PC-3 (cell line): ENCODE results near the gene LRP1B. TPM values are rescaled to one million over a fixed set of nuclear protein-coding genes. Genes with fewer than 3 reads are reported as not detected.

ENCODE experiments used
- ATAC-seq: fragments of 200-7000 bp; cut with Tn5 transposase; 2 replicates; pipeline ENCODE4 v1.9.1; 2020; ENCODE audit warnings: mild to moderate bottlenecking, moderate library complexity
- BruUV-seq: library from RNA; stranded (reverse); fragments of 400-500 nt; replicated peaks from 2 replicates; lab custom pipeline; 2021; lab: Mats Ljungman, UMichigan
- CTCF ChIA-PET: fragments of 300-600 bp; sonication (Branson Sonifier 250); formaldehyde crosslinking; loops from one replicate; lab custom pipeline; 2022; ENCODE audit warnings: antibody characterized with exemption; lab: Charles Lee
- POLR2A ChIA-PET: fragments of 300-600 bp; sonication (Branson Sonifier 250); formaldehyde crosslinking; loops from one replicate; lab custom pipeline; 2022; ENCODE audit warnings: antibody characterized with exemption; ENCODE audit not compliant: unreplicated experiment; lab: Charles Lee
- DNase-seq: peaks from one replicate; pipeline ENCODE4 v3.0.0-alpha.2; 2015
- H2AFZ ChIP-seq: fragments of 300-600 bp; sonication (generic); 2 replicates; pipeline ENCODE4 v1.6.0; 2016; ENCODE audit warnings: antibody characterized with exemption, low read length
- H3F3A ChIP-seq: fragments of 300-600 bp; sonication (generic); one replicate; pipeline ENCODE4 v1.6.0; 2017; ENCODE audit warnings: antibody characterized with exemption, low read length, control low read depth, mild to moderate bottlenecking; ENCODE audit not compliant: unreplicated experiment
- H3K27ac ChIP-seq: fragments of 300-600 bp; sonication (generic); 2 replicates; pipeline ENCODE4 v1.5.1; 2016; ENCODE audit warnings: mild to moderate bottlenecking, low read length
- H3K27me3 ChIP-seq: fragments of 300-600 bp; sonication (generic); 2 replicates; pipeline ENCODE4 v1.6.1; 2016; ENCODE audit warnings: low read length, mixed read lengths
- H3K36me3 ChIP-seq: fragments of 300-600 bp; sonication (generic); 2 replicates; pipeline ENCODE4 v1.6.1; 2016; ENCODE audit warnings: low read depth, mixed run types, low read length, mixed read lengths
- H3K4me1 ChIP-seq: fragments of 300-600 bp; sonication (generic); 2 replicates; pipeline ENCODE4 v1.5.1; 2016; ENCODE audit warnings: low read length; ENCODE audit not compliant: insufficient read depth
- H3K4me2 ChIP-seq: fragments of 300-600 bp; sonication (generic); 2 replicates; pipeline ENCODE4 v1.6.0; 2016; ENCODE audit warnings: low read length
- H3K4me3 ChIP-seq: fragments of 300-600 bp; sonication (generic); 2 replicates; pipeline ENCODE4 v1.5.1; 2016; ENCODE audit warnings: mild to moderate bottlenecking, low read length, mixed read lengths
- H3K79me2 ChIP-seq: fragments of 300-600 bp; sonication (generic); 2 replicates; pipeline ENCODE4 v1.6.1; 2017; ENCODE audit warnings: low read length, mixed read lengths
- H3K9ac ChIP-seq: fragments of 300-600 bp; sonication (generic); 2 replicates; pipeline ENCODE4 v1.6.0; 2016; ENCODE audit warnings: mild to moderate bottlenecking, low read length
- H3K9me2 ChIP-seq: fragments of 300-600 bp; sonication (generic); replicated peaks from 2 replicates; pipeline ENCODE4 v1.6.1; 2016; ENCODE audit warnings: mixed run types, low read length, mixed read lengths
- H3K9me3 ChIP-seq: fragments of 300-600 bp; sonication (generic); 2 replicates; pipeline ENCODE4 v1.6.1; 2016; ENCODE audit warnings: low read length, mixed read lengths
- H4K20me1 ChIP-seq: fragments of 300-600 bp; sonication (generic); 2 replicates; pipeline ENCODE4 v1.6.1; 2016; ENCODE audit warnings: low read length, mixed read lengths
- CTCF ChIP-seq: fragments of 300-600 bp; sonication (generic); conservative IDR thresholded peaks from 2 replicates; pipeline ENCODE4 v1.5.1; 2017; ENCODE audit warnings: antibody characterized with exemption, low read depth, mild to moderate bottlenecking, low read length
- EZH2 ChIP-seq: fragments of 300-600 bp; sonication (generic); IDR thresholded peaks from one replicate; pipeline ENCODE4 v1.6.1; 2017; ENCODE audit warnings: antibody characterized with exemption, mild to moderate bottlenecking, low read length; ENCODE audit not compliant: unreplicated experiment
- EZH2phosphoT487 ChIP-seq: fragments of 300-600 bp; sonication (generic); IDR thresholded peaks from 2 replicates; pipeline ENCODE4 v1.6.1; 2018; ENCODE audit warnings: mild to moderate bottlenecking, antibody characterized with exemption, low read length, borderline replicate concordance
- intact Hi-C: fragments of 100-400 bp; cut with micrococcal nuclease; formaldehyde crosslinking; loops from 2 replicates; pipeline ENCODE4 v1.9.0; 2023
- total RNA-seq: library from RNA; depleted of rRNA; stranded (reverse); fragments of >200 nt; gene quantifications from 2 replicates; pipeline ENCODE4 v1.2.3, GENCODE V29; 2014

LRP1B gene
- total RNA-seq, 1 experiment from 2014 or later = 0.04 TPM

GRCh38 chr2:140895378-140895777 lies 1235.4 kb downstream of the LRP1B start:
- no peaks in the 10 kb centered on the region for H3K9me3 ChIP-seq
- ChIA-PET POLR2A (no interaction called here), CTCF (no interaction called here)
- no peak for DNase-seq
- H3K9me2 ChIP-seq = no peaks in the 10 kb centered on the region
- H3K27ac ChIP-seq = no peak overlapping the region
- no peaks in the 10 kb centered on the region for H3K27me3 ChIP-seq
- no peak for TF ChIP-seq EZH2phosphoT487
- no peak for TF ChIP-seq CTCF
- no peak for TF ChIP-seq EZH2
- peaks cover 30% of the 10 kb centered on the region for H3K4me1 ChIP-seq
- H3K4me3 ChIP-seq = no peak overlapping the region
- BruUV-seq = no TSS peak
- no peak overlapping the region for H3K9ac ChIP-seq
- no peak overlapping the region for H2AFZ ChIP-seq
- no peaks in the 10 kb centered on the region for H3K79me2 ChIP-seq
- H3F3A ChIP-seq = peaks cover 7% of the 10 kb centered on the region
- no peak overlapping the region for H3K4me2 ChIP-seq
- intact Hi-C loops = no loop called here
- ATAC-seq = no peak
- H4K20me1 ChIP-seq = no peaks in the 10 kb centered on the region
- no peaks in the 10 kb centered on the region for H3K36me3 ChIP-seq

DNA sequence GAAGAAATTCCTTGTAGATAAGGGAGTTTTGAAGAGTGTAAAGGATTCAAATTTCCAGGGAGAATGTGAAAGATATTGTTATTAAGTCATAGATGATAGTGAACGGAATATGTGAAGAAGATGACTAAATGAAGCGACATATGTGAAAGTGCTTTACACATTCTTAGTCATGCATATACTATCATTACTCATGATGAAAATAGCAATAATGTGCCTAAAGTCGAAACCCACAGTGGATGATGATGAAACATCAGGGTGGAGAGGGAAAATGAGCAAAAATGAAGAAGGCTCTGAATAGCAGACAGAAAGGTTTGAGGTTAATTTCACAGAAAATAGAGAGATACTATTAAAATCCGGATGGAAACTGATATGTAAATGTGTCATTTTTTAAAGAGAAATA lies 1237.1 kb downstream of the LRP1B start:
- DNase-seq = peak; percentile 88

More for the DNA sequence above, 1237.1 kb downstream of the LRP1B start:
- Histone ChIP-seq H3K4me1 (peaks cover 30% of the 10 kb centered on the region), H3K9me2 (no peaks in the 10 kb centered on the region), H3K79me2 (no peaks in the 10 kb centered on the region), H3K27ac (peak overlapping the region; percentile 70), H3K9ac (peak overlapping the region; percentile 25), H3K27me3 (no peaks in the 10 kb centered on the region), H4K20me1 (no peaks in the 10 kb centered on the region), H3K4me2 (peak overlapping the region; percentile 24), H3K4me3 (no peak overlapping the region), H2AFZ (no peak overlapping the region), H3K36me3 (no peaks in the 10 kb centered on the region), H3F3A (peaks cover 7% of the 10 kb centered on the region), H3K9me3 (no peaks in the 10 kb centered on the region)
- ChIA-PET CTCF (no interaction called here), POLR2A (interaction anchor here (0.7 kb wide), 1 partner anchor 23 kb away, joined by 3 read pairs; no protein-coding TSS in a partner anchor)
- TF ChIP-seq CTCF (no peak), EZH2 (no peak), EZH2phosphoT487 (no peak)
- intact Hi-C loops = no loop called here
- peak; percentile 72 for ATAC-seq
- BruUV-seq = no TSS peak
